PC-9 (cell line): ENCODE results near the gene MUC22. TPM values are rescaled to one million over a fixed set of nuclear protein-coding genes. Genes with fewer than 3 reads are reported as not detected.
"Not testable (repeated sequence)": the region's sequence is repeated elsewhere in the genome, so short reads cannot be mapped to it uniquely, and the experiment has no call there.

Source experiments
- BruUV-seq: library from RNA; stranded (reverse); fragments of 400-500 nt; replicated peaks from 2 replicates; lab custom pipeline; 2021; lab: Mats Ljungman, UMichigan
- CTCF ChIA-PET: fragments of 300-600 bp; sonication (Branson Sonifier 250); formaldehyde crosslinking; loops from one replicate; lab custom pipeline; 2022; ENCODE audit warnings: antibody characterized with exemption; lab: Charles Lee
- POLR2A ChIA-PET: fragments of 300-600 bp; sonication (Branson Sonifier 250); formaldehyde crosslinking; loops from one replicate; lab custom pipeline; 2022; ENCODE audit warnings: antibody characterized with exemption; ENCODE audit not compliant: unreplicated experiment; lab: Charles Lee
- DNase-seq, 2 experiments: peaks; one replicate each; pipeline versions ENCODE4 v3.0.0 to v3.0.0-alpha.2; 2015 to 2022; ENCODE audit warnings: mixed read lengths in 1 of 2
- H2AFZ ChIP-seq: fragments of 200-600 bp; sonication (generic); 2 replicates; pipeline ENCODE4 v1.8.1; 2017; ENCODE audit warnings: antibody characterized with exemption
- H3F3A ChIP-seq: fragments of 200-600 bp; sonication (generic); 2 replicates; pipeline ENCODE4 v1.8.1; 2017; ENCODE audit warnings: antibody characterized with exemption, mild to moderate bottlenecking, low read depth; ENCODE audit not compliant: insufficient read depth
- H3K27ac ChIP-seq: fragments of 200-600 bp; sonication (generic); 2 replicates; pipeline ENCODE4 v1.6.1; 2016; ENCODE audit warnings: mixed run types
- H3K27me3 ChIP-seq: fragments of 200-600 bp; sonication (generic); 2 replicates; pipeline ENCODE4 v1.6.1; 2016; ENCODE audit warnings: low read depth, mixed run types; ENCODE audit not compliant: insufficient read depth
- H3K36me3 ChIP-seq: fragments of 200-600 bp; sonication (generic); 2 replicates; pipeline ENCODE4 v1.6.1; 2016; ENCODE audit warnings: low read depth, mixed run types
- H3K4me1 ChIP-seq: fragments of 200-600 bp; sonication (generic); replicated peaks from 2 replicates; pipeline ENCODE4 v1.6.1; 2016; ENCODE audit warnings: mixed run types; ENCODE audit not compliant: insufficient read depth
- H3K4me2 ChIP-seq: fragments of 200-600 bp; sonication (generic); 2 replicates; pipeline ENCODE4 v1.6.1; 2017; ENCODE audit warnings: mixed run types
- H3K4me3 ChIP-seq: fragments of 200-600 bp; sonication (generic); 2 replicates; pipeline ENCODE4 v1.6.1; 2016; ENCODE audit warnings: mixed run types
- H3K79me2 ChIP-seq: fragments of 200-600 bp; sonication (generic); 2 replicates; pipeline ENCODE4 v1.6.1; 2017; ENCODE audit warnings: low read depth, mixed run types
- H3K9me2 ChIP-seq: fragments of 200-600 bp; sonication (generic); 2 replicates; pipeline ENCODE4 v1.8.1; 2017; ENCODE audit warnings: mild to moderate bottlenecking; ENCODE audit not compliant: insufficient read depth
- H3K9me3 ChIP-seq: fragments of 200-600 bp; sonication (generic); 2 replicates; pipeline ENCODE4 v1.8.1; 2016; ENCODE audit warnings: low read depth; ENCODE audit not compliant: insufficient read depth
- H4K20me1 ChIP-seq: fragments of 200-600 bp; sonication (generic); 2 replicates; pipeline ENCODE4 v1.8.1; 2017; ENCODE audit not compliant: insufficient read depth
- CTCF ChIP-seq: fragments of 200-600 bp; sonication (generic); conservative IDR thresholded peaks from 2 replicates; pipeline ENCODE4 v1.6.1; 2017; ENCODE audit warnings: mixed run types, antibody characterized with exemption, mild to moderate bottlenecking, moderate library complexity
- EZH2 ChIP-seq: fragments of 200-600 bp; sonication (generic); IDR thresholded peaks from 2 replicates; pipeline ENCODE4 v1.8.0; 2017; ENCODE audit warnings: antibody characterized with exemption, low read depth
- intact Hi-C: fragments of 100-400 bp; cut with micrococcal nuclease; formaldehyde crosslinking; loops from one replicate; pipeline ENCODE4 v1.10.0; 2022; ENCODE audit not compliant: unreplicated experiment
- total RNA-seq: library from RNA; stranded (reverse); gene quantifications from 2 replicates; pipeline ENCODE4 v1.2.3, GENCODE V29; 2021

The MUC22 gene
- total RNA-seq, 1 experiment from 2014 or later: not detected

- intact Hi-C loops: no loop called here
- TF ChIP-seq EZH2 (no peak), CTCF (no peak)
Observed at GRCh38 chr6:30991891-30992290, 18.4 kb upstream of the MUC22 start.

GRCh38 chr6:30997301-30997700 lies 13.0 kb upstream of the MUC22 start:
- intact Hi-C loops: no loop called here
- ChIA-PET CTCF (no interaction called here), POLR2A (no interaction called here)
- Histone ChIP-seq H3K4me2 (no peak overlapping the region), H3F3A (peaks cover 27% of the 10 kb centered on the region), H3K9me2 (no peaks in the 10 kb centered on the region), H3K27ac (no peak overlapping the region), H3K27me3 (no peaks in the 10 kb centered on the region), H3K9me3 (no peaks in the 10 kb centered on the region), H2AFZ (no peak overlapping the region), H3K36me3 (no peaks in the 10 kb centered on the region), H3K79me2 (no peaks in the 10 kb centered on the region), H3K4me1 (peaks cover 20% of the 10 kb centered on the region), H3K4me3 (no peak overlapping the region), H4K20me1 (no peaks in the 10 kb centered on the region)
- TF ChIP-seq EZH2 (no peak), CTCF (no peak)
- no TSS peak for BruUV-seq
- no peak for DNase-seq

More at GRCh38 chr6:30991891-30992290, 18.4 kb upstream of the MUC22 start:
- H3K27me3 ChIP-seq: no peaks in the 10 kb centered on the region
- no peaks in the 10 kb centered on the region for H3K9me3 ChIP-seq
- no peak for DNase-seq
- H3K36me3 ChIP-seq: no peaks in the 10 kb centered on the region
- no peak overlapping the region for H3K4me2 ChIP-seq
- no peaks in the 10 kb centered on the region for H3K9me2 ChIP-seq
- CTCF ChIA-PET: interaction anchor here (0.7 kb wide), 1 partner anchor 232 kb away, joined by 7 read pairs; no protein-coding TSS in a partner anchor
- H3K27ac ChIP-seq: no peak overlapping the region
- no peaks in the 10 kb centered on the region for H4K20me1 ChIP-seq
- no peak overlapping the region for H2AFZ ChIP-seq
- BruUV-seq: no TSS peak
- H3F3A ChIP-seq: no peaks in the 10 kb centered on the region; the same call in 1 of the 2 replicates
- no peak overlapping the region for H3K4me3 ChIP-seq
- no peaks in the 10 kb centered on the region for H3K79me2 ChIP-seq
- H3K4me1 ChIP-seq: peaks cover 6% of the 10 kb centered on the region; the same call in 1 of the 2 replicates
- POLR2A ChIA-PET: no interaction called here

DNA sequence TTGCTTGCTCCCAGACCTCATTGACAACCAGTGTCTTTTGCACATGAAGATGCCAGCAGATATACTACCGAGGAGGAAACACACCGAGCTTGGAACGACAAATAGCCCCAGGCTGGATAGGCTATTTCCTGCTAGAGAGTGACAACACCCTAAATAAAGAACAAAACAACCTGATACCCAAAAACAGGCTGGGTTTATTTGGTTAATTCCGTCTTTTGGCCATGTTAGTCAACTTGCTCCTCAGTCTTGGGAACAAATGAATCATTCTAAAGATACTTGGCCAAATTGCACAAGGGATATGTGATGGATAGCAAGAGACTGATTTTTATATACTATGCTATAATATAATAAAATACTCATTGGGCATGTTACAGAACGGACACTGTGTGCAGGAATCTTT lies 11.5 kb upstream of the MUC22 start:
- DNase-seq: peak; percentile 48 to 96
- Histone ChIP-seq H3K9me3 (no peaks in the 10 kb centered on the region), H3K27me3 (no peaks in the 10 kb centered on the region), H3K79me2 (no peaks in the 10 kb centered on the region), H3K4me2 (peak overlapping the region; percentile 38), H2AFZ (no peak overlapping the region), H4K20me1 (no peaks in the 10 kb centered on the region), H3K9me2 (no peaks in the 10 kb centered on the region), H3K27ac (peak overlapping the region; percentile 42), H3K4me1 (peaks cover 21% of the 10 kb centered on the region), H3F3A (peaks cover 28% of the 10 kb centered on the region), H3K4me3 (no peak overlapping the region), H3K36me3 (no peaks in the 10 kb centered on the region)
- ChIA-PET CTCF (interaction anchor here (1.0 kb wide), 1 partner anchor 56 kb away, joined by 3 read pairs; no protein-coding TSS in a partner anchor), POLR2A (no interaction called here)
- TF ChIP-seq EZH2: no peak
- no peak for TF ChIP-seq CTCF
- intact Hi-C loops: no loop called here
- no TSS peak for BruUV-seq

- CTCF ChIA-PET: interaction anchor here (0.8 kb wide), 1 partner anchor 42 kb away, joined by 22 read pairs; no protein-coding TSS in a partner anchor
- H3K27me3 ChIP-seq, H3K4me3 ChIP-seq, H3K9me2 ChIP-seq, H3K4me2 ChIP-seq, H3K79me2 ChIP-seq, BruUV-seq, H3K9me3 ChIP-seq, intact Hi-C loops, POLR2A ChIA-PET, H4K20me1 ChIP-seq, H3K36me3 ChIP-seq, DNase-seq, H2AFZ ChIP-seq, H3K27ac ChIP-seq: not testable (repeated sequence)
- peaks cover 41% of the 10 kb centered on the region for H3F3A ChIP-seq
- H3K4me1 ChIP-seq: peaks cover 36% of the 10 kb centered on the region
Observed at GRCh38 chr6:31000067-31000860, 10.0 kb upstream of the MUC22 start.
